Activated CD4-positive, alpha-beta T cell treated with anti-CD3 and anti-CD28 coated beads, Interleukin-2, amount 50 U/mL, for 1 hour (primary cell): ENCODE results near the gene SHANK1.
"Not testable (repeated sequence)": the region's sequence is repeated elsewhere in the genome, so short reads cannot be mapped to it uniquely, and the experiment has no call there.

Source experiments
- DNase-seq: peaks from one replicate; pipeline ENCODE4 v3.0.0-alpha.2; 2020

SHANK1 gene

GRCh38 chr19:50719566-50719965, at the start of gene SHANK1:
Gene SHANK1 (minus strand): TSS chr19:50719802. CDS start chr19:50716919, 2,883 bp downstream.
- no peak for DNase-seq

- no peak for DNase-seq
Measured at GRCh38 chr19:50768277-50768676, 48.7 kb upstream of the SHANK1 start.

- not testable (repeated sequence) for DNase-seq
Measured at GRCh38 chr19:50767263-50767662, 47.7 kb upstream of the SHANK1 start.

GRCh38 chr19:50766746-50767145, 47.1 kb upstream of the SHANK1 start:
- DNase-seq = not testable (repeated sequence)

- no peak for DNase-seq
Measured at GRCh38 chr19:50764409-50764808, 44.8 kb upstream of the SHANK1 start.

- DNase-seq = not testable (repeated sequence)
Measured at GRCh38 chr19:50763521-50763920, 43.9 kb upstream of the SHANK1 start.

- DNase-seq = not testable (repeated sequence)
Measured at GRCh38 chr19:50761501-50761900, 41.9 kb upstream of the SHANK1 start.

GRCh38 chr19:50759886-50760285, 40.3 kb upstream of the SHANK1 start:
- no peak for DNase-seq

- DNase-seq = not testable (repeated sequence)
Measured at GRCh38 chr19:50759076-50759475, 39.5 kb upstream of the SHANK1 start.

- DNase-seq = not testable (repeated sequence)
Measured at GRCh38 chr19:50757624-50758023, 38.0 kb upstream of the SHANK1 start.

- DNase-seq = not testable (repeated sequence)
Measured at GRCh38 chr19:50756244-50756643, 36.6 kb upstream of the SHANK1 start.

GRCh38 chr19:50753879-50754278, 34.3 kb upstream of the SHANK1 start:
- DNase-seq = no peak

- DNase-seq = no peak
Measured at GRCh38 chr19:50750010-50750409, 30.4 kb upstream of the SHANK1 start.

GRCh38 chr19:50749490-50749889, 29.9 kb upstream of the SHANK1 start:
- no peak for DNase-seq

- DNase-seq = not testable (repeated sequence)
Measured at GRCh38 chr19:50747141-50747540, 27.5 kb upstream of the SHANK1 start.

GRCh38 chr19:50745221-50745620, 25.6 kb upstream of the SHANK1 start:
- DNase-seq = no peak

- no peak for DNase-seq
Measured at GRCh38 chr19:50743537-50743936, 23.9 kb upstream of the SHANK1 start.

- DNase-seq = no peak
Measured at GRCh38 chr19:50741179-50741933, 21.8 kb upstream of the SHANK1 start.

GRCh38 chr19:50739914-50740426, 20.4 kb upstream of the SHANK1 start:
- DNase-seq = no peak

- no peak for DNase-seq
Measured at GRCh38 chr19:50739132-50739913, 19.7 kb upstream of the SHANK1 start.

- DNase-seq = no peak
Measured at GRCh38 chr19:50736338-50736737, 16.7 kb upstream of the SHANK1 start.

- no peak for DNase-seq
Measured at GRCh38 chr19:50735869-50736268, 16.3 kb upstream of the SHANK1 start.

GRCh38 chr19:50729894-50730293, 10.3 kb upstream of the SHANK1 start:
- DNase-seq = no peak
